GM21381 (cell line): ENCODE results near the gene JMY.
"Not testable (repeated sequence)": the region's sequence is repeated elsewhere in the genome, so short reads cannot be mapped to it uniquely, and the experiment has no call there.

Experiments used
- ATAC-seq: cut with Tn5 transposase; IDR thresholded peaks from one replicate; pipeline ENCODE4 v1.9.1; 2021; ENCODE audit warnings: mild to moderate bottlenecking, moderate library complexity; ENCODE audit not compliant: unreplicated experiment

Gene JMY

GRCh38 chr5:79236362-79236969 is 535 bp downstream of the JMY start:
- peak; percentile 24 for ATAC-seq

- peak; percentile 16 for ATAC-seq
These were observed 1.2 kb downstream of the JMY start for GRCh38 chr5:79236970-79237739.

DNA sequence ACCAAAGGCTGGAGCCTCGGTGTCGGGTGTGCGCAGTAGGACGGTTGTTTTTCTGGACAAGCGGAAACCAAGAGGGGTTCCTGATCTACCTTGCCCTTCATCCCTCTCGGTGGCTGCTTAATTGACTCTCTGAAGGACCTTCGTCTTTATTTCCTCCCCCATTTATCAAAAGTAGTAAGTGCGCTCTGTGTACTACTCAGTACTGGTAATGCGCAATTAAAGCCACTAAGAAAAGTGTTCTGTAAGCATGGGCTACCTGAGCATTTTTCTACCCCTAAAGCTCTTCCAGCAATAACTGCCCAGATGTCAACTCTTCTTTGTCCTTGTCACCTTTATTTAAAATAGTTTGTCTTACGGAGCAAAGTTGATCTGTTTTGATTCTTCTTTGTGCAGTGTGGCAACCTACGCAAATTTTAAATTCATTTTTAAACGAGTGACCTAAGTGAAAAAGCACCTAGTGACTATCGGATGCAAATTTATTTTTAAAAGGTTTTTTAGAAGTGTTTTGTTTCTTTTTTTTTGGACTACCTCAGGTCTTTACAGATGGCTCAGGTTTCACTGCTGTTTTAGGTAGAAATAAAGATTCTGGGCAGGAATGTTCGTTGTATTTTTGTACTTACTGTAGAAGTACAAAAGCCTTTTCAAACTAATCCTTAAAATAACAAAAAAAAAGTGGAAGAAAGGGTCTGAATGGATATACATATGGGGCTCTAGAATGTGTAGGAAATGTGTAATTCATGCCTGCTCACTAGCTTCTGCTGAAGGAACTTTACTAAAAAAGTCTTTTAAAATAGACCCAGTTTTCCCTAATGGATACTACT is 2.0 kb downstream of the JMY start:
- ATAC-seq, result no peak

DNA sequence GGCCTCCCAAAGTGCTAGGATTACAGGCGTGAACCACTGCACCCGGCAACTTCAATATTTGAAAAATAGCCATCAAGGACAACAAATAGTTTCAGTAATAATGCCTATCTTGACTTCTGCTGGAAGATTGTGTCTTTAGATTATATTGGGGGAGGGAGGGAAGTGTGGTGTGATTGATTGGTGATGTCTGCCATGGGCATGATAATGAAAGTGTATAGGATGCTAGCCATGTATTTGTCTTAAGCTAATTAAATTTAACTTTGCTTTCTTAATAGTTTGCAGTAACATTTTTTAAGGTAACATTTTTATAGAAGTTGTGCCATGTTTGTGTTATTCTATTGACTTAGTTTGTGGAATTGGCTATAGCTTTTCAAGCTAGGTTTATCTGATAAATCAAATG is 4.6 kb downstream of the JMY start:
- no peak for ATAC-seq

GRCh38 chr5:79241535-79241979 is 5.6 kb downstream of the JMY start:
- ATAC-seq, result no peak

- ATAC-seq, result no peak
These were observed 6.5 kb downstream of the JMY start for GRCh38 chr5:79242242-79243039.

DNA sequence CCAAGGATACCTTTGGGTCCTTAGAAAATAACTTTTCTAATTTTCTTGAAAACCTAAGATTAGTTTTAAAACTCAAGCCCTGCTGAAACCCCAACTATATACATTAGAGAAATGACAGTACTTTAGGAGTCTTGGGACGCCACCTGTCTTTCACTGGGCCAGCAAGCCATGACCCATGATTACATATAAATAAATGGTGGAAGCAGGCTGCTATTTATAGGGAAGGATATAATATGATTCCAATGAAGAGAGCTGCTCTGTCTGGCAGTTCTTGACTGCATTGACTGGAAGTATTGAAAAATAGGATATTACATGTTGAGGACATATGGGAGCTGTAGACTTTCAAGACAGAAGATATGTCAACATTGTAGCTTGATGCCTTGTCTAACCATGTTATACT is 7.3 kb downstream of the JMY start:
- no peak for ATAC-seq

DNA sequence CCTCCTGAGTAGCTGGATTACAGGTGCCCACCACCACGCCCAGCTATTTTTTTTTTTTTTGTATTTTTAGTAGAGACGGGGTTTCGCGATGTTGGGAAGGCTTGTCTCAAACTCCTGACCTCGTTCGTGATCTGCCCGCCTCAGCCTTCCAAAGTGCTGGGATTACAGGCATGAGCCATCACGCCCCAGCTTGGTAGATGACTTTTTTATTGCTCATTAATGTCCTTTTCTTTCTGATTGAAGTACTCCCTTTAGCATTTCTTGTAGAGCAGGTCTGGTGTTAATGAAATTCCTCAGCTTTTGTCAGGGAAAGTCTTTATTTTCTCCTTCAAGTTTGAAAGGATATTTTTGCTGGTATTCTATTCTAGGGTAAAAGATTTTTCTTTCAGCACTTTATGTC is 18.1 kb downstream of the JMY start:
- ATAC-seq, result not testable (repeated sequence)

GRCh38 chr5:79255786-79256557 is 20.0 kb downstream of the JMY start:
- peak; percentile 61 for ATAC-seq

- ATAC-seq, result no peak
These were observed 20.6 kb downstream of the JMY start for GRCh38 chr5:79256563-79256962.

- no peak for ATAC-seq
These were observed 21.4 kb downstream of the JMY start for GRCh38 chr5:79257314-79257713.

- ATAC-seq, result no peak
These were observed 22.9 kb downstream of the JMY start for GRCh38 chr5:79258801-79259200.

DNA sequence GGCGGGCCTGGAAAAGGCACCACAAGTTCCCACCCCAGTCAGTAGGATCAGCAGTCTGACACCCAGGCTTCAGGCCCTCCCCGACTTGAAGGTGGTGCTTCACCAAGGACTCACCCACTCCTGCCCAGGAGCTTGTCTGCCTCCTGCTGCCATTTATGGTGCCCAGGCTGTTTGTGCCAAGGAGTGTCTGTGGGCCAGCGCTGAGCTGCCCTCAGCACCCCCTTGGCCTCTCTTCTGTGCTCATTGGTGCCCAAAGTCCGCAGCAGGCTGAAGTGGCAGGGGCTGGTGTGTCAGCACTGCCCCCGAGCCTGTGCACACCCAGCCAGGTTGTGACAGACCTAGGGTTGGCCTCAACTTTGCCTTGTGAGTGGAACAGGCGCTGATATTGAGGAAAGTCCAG is 23.5 kb downstream of the JMY start:
- no peak for ATAC-seq

DNA sequence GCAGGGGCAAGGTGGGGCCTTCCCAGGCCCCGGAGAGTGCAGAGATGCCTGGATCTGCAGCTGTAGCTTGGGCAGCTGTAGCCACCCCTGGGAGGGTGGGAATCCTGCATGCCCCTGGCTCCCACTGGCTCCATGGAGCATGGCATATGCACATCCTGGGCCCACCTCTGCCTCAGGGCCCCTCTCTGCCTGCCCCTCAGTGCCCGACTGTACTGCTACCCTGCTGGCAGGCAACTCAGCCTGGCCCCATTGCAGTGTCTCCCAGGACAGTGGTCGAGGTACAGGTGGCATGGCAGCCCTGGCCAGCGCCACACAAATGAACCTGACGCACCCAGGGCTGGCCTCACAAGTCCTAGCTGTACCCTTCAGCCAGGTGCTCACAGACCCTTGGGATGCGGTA is 23.9 kb downstream of the JMY start:
- ATAC-seq, result no peak

- no peak for ATAC-seq
These were observed 26.0 kb downstream of the JMY start for GRCh38 chr5:79261897-79262296.

DNA sequence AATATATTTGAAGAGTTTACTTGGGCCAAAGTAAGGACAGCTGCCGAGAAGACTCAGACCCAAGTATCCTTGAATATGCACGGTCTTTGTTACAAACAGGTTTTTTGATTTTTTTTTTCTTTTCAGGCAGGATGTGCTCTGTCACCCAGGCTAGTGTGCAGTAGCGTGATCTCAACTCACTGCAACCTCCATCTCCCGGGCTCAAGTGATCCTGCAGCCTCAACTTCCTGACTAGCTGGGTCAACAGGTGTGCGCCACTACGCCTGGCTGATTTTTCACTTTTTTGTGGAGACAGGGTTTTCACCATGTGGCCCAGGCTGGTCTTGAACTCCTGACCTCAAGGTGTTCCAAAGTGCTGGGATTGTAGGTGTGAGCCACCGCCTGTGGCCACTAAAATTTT is 27.4 kb downstream of the JMY start:
- no peak for ATAC-seq

DNA sequence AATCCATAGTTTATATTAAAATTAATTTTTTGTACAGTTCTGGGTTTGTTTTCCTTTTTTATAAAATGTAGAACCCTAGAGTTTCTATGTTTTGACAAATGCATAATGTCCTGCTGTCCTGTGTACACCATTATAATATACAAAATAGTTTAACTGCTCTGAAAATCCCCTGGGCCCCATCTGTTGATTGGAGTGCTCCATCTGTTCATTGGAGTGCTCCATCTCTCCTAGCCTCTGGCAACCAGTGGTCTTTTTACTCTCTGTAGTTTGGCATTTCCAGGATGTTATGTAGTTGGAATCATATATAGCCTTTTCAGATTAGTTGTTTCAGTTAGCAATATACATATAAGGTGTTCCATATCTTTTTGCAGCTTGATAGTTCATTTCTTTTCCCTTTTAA is 31.2 kb downstream of the JMY start:
- ATAC-seq, result no peak

GRCh38 chr5:79269733-79270166 is 33.8 kb downstream of the JMY start:
- ATAC-seq, result no peak

DNA sequence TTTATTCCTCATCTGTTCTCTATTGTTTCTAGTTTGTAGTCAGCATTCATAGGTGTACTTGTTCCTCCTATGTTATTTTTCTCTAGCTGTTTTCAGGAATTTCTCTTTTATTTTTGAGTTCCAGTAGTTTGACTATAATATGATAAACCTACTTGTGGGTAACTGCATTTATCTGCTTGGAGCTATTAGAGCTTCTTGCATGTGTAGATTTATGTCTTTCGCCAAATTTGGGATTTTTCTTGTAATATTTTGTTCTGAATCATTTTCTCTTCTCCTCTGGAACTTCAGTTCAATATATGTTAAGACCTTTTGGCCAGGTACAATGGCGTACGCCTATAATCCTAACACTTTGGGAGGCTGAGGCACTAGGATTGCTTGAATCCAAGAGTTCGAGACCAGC is 37.4 kb downstream of the JMY start:
- no peak for ATAC-seq

DNA sequence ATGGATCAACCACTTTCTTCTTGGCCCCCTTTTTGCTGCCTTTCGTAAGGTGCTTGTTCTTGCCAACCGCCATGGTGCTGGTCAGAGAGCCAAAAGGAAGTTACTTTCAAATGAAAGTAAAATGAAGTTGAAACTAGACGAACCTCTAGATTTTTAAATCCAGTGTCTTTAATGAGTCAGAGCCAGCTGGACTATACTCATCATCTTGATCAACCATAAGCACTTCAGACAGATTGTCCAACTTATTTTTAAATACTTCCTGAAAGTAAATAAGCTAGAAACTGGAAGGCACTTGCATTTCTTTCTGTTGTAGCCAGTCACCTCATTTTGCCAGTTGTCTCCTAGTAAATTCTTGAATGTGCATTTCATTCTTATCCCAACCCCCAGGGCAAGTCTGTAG is 48.9 kb downstream of the JMY start:
- ATAC-seq, result no peak
